ENCODE data around the gene SHC2.

- TF ChIP-seq CTCF (IDR thresholded peaks at IDR 0.05) (no peak), EP300 (IDR thresholded peaks at IDR 0.05) (no peak), POLR2AphosphoS5 (IDR thresholded peaks at IDR 0.05) (no peak)
Observed at GRCh38 chr19:371501-372168, 89.2 kb downstream of the SHC2 start.

All from stomach (tissue), 4 donors.